LNCAP (cell line): ENCODE measurements around the gene DGCR2.

ENCODE experiments used
- CTCF ChIP-seq: fragments of 450-650 bp; IDR thresholded peaks from 2 replicates; pipeline ENCODE4 v1.5.1; 2017; ENCODE audit warnings: mild to moderate bottlenecking

The DGCR2 gene

DNA sequence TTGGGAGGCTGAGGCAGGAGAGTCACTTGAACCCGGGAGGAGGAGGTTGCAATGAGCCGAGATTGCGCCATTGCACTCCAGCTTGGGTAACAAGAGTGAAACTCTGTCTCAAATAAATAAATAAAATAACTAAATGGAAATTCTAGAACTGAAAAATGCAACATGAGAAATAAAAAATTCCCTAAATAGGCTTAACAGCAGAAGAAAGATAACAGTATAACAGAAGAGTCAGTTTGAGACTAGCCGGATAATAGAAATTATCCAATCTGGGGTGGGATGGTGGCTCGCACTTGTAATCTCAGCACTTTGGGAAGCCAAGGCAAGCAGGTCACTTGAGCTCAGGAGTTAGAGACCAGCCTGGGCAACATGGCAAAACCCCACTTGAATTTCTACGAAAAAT lies 42.2 kb upstream of the DGCR2 start:
- no peak for TF ChIP-seq CTCF

GRCh38 chr22:19152942-19153883 lies 31.0 kb upstream of the DGCR2 start:
- no peak for TF ChIP-seq CTCF

- TF ChIP-seq CTCF, result no peak
These were observed 29.3 kb upstream of the DGCR2 start for GRCh38 chr22:19151329-19152191.

DNA sequence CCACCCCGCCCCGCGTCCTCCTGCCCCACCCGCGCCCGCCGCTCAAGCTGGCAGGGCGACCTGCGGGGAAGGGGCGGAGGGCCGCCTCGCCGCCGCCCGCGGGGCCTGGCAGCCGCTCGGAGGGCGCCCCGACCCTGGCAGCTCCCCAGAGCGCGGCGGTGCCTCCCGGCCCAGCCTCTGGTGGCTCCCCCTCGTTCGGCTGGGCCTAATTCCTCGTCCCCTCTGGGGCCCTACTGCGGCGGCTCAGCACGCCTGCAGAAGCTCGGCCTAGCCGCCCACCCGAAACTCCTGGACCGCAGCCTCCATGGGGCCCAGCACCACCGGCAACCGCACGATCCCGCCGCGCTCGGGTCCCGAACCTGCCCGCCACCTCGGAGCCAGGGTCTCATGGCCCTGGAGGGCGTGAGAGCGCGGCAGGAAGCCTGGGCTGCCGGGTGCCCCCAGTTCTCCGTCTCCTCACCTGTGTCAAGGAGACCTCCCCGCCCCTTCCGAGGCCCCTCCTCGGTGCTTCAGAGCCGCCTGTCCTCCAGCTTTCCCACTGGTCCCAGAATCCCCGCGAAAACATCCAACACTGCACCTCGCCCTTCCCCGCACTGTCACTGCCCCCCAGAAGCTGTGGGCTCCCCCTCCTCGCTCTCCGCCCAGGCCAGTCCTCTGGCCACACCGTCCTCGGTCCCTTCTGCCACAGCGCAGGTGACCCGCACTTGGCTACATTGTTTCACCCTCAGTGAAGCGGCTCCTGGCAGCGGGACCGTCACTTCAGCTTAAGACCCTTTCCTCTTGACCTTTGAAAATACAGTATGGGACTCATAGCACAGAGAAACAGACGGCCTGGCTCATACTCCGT lies 28.5 kb upstream of the DGCR2 start:
- no peak for TF ChIP-seq CTCF

DNA sequence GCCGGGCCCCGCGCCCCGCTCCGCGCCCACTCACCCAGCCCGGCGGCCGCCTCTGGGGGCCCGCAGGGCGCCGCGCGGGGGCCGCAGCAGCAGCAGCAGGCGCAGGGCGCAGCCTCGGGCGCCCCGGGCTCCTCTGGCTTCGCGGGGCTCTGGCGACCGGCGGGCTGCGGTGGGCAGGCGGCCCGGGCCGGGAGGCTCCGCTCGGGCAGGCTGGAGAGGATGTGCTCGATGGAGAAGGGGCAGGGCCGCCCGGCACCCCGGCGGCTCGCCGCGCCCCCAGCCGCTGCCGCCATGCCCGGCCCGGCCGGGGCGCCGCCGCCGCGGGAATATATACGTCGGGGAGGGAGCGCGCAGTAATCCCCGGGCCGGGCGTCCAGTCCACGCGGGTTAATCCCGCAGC lies 27.8 kb upstream of the DGCR2 start, which contains the start of gene GSC2:
GSC2 (minus strand) TSS at position 302 of the 400 bp plus-strand sequence; CDS start at position 293, 9 bp downstream.
- no peak for TF ChIP-seq CTCF

DNA sequence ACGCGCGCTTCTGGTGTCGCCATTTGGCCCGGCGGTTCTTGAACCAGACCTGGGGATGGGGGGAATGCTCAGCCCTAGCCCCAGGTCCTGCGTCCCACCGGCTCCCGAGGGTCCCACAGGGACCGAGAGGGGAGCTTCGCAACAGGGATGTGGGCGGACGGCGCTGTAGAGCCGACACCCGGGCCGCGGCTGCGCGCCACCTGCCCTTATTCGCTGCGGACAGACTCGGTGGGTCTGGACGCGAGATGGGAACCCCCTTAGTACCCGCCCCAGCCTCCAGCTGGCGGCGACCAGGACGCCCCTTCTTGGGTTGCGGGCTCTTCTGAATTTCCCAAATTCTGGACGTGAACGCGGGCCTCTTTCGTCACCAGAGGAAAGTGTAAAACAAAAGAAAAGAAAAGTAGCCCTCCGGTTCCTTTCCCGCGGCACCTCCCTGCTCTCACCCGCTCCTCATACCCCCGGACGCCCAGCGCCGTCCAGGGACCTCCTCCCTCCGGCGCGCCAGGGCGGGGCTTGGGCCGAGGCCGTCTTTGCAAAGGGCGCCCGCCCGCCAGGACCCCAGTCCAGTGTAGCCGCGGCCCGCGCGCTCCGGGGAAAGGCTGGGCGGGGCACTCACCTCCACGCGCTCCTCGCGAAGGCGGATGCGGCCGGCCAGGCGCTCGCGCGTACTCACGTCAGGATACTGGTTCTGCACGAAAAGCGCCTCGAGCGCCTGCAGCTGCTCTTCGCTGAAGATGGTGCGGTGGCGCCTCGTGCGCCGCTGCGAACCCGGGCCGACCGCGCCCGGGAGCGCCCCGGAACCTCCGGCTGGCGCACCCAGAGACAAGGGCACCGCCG lies 27.1 kb upstream of the DGCR2 start:
- no peak for TF ChIP-seq CTCF
